Ascending aorta (tissue), 2 donors: ENCODE data around the gene TMEM213. TPM values are rescaled to one million over a fixed set of nuclear protein-coding genes. Genes with fewer than 3 reads are reported as not detected.

ENCODE experiments used
- DNase-seq, 2 donors: peaks; one replicate each; pipeline ENCODE4 v3.0.0-alpha.2; 2019; ENCODE audit warnings: low spot score in 2 of 2
- H3K27ac ChIP-seq, 2 donors: fragments of 200-600 bp; sonication (generic); one replicate each; pipeline ENCODE4 v1.5.1; 2016 to 2017; ENCODE audit warnings: mild to moderate bottlenecking in 1 of 2
- H3K27me3 ChIP-seq: fragments of 200-600 bp; sonication (generic); one replicate; pipeline ENCODE4 v1.5.1; 2017
- H3K36me3 ChIP-seq, 2 donors: fragments of 200-600 bp; sonication (generic); one replicate each; pipeline ENCODE4 v1.5.1; 2016
- H3K4me1 ChIP-seq, 2 donors: fragments of 200-600 bp; sonication (generic); one replicate each; pipeline ENCODE4 v1.5.1; 2016 to 2017; ENCODE audit warnings: mild to moderate bottlenecking in 1 of 2
- H3K4me3 ChIP-seq, 2 donors: fragments of 200-600 bp; sonication (generic); one replicate each; pipeline ENCODE4 v1.5.1; 2016 to 2017; ENCODE audit warnings: mild to moderate bottlenecking in 1 of 2
- H3K9me3 ChIP-seq, 2 donors: fragments of 200-600 bp; sonication (generic); one replicate each; pipeline ENCODE4 v1.5.1; 2016
- intact Hi-C: fragments of 100-400 bp; cut with DNase I; formaldehyde crosslinking; loops from one replicate; pipeline ENCODE4 v1.15.1; 2023
- total RNA-seq: library from RNA; depleted of rRNA; stranded (reverse); fragments of >200 nt; gene quantifications from one replicate; pipeline ENCODE4 v1.1.0, GENCODE V29; 2016
- TF ChIP-seq, protein P1 (sequence below), 3 experiments: fragments of 200-600 bp in 2 of 3; fragments of 450-650 bp in 1 of 3; sonication (generic) in 2 of 3; IDR thresholded peaks; one replicate each; pipeline ENCODE4 v1.5.1; 2016 to 2019; ENCODE audit warnings: antibody characterized with exemption in 3 of 3, mild to moderate bottlenecking in 1 of 3, moderate library complexity in 1 of 3

TMEM213 gene
- total RNA-seq, 1 donor from 2014 or later, result not detected

- intact Hi-C loops, result no loop called here
- TF ChIP-seq, protein P1, sequence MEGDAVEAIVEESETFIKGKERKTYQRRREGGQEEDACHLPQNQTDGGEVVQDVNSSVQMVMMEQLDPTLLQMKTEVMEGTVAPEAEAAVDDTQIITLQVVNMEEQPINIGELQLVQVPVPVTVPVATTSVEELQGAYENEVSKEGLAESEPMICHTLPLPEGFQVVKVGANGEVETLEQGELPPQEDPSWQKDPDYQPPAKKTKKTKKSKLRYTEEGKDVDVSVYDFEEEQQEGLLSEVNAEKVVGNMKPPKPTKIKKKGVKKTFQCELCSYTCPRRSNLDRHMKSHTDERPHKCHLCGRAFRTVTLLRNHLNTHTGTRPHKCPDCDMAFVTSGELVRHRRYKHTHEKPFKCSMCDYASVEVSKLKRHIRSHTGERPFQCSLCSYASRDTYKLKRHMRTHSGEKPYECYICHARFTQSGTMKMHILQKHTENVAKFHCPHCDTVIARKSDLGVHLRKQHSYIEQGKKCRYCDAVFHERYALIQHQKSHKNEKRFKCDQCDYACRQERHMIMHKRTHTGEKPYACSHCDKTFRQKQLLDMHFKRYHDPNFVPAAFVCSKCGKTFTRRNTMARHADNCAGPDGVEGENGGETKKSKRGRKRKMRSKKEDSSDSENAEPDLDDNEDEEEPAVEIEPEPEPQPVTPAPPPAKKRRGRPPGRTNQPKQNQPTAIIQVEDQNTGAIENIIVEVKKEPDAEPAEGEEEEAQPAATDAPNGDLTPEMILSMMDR (IDR thresholded peaks at IDR 0.05), result no peak
Measured at GRCh38 chr7:138822867-138823535, 25.2 kb downstream of the TMEM213 start.

GRCh38 chr7:138825049-138825721 is 27.4 kb downstream of the TMEM213 start:
- Histone ChIP-seq H3K36me3 (no peaks in the 10 kb centered on the region), H3K9me3 (no peaks in the 10 kb centered on the region), H3K27ac (no peak overlapping the region), H3K4me3 (no peak overlapping the region), H3K4me1 (no peaks in the 10 kb centered on the region), H3K27me3 (no peaks in the 10 kb centered on the region)
- intact Hi-C loops, result no loop called here
- TF ChIP-seq, protein P1 (IDR thresholded peaks at IDR 0.05), result no peak
- DNase-seq, result no peak

More at GRCh38 chr7:138822867-138823535, 25.2 kb downstream of the TMEM213 start:
- no peak for DNase-seq
- H3K4me3 ChIP-seq, result no peak overlapping the region
- no peaks in the 10 kb centered on the region for H3K27me3 ChIP-seq
- H3K36me3 ChIP-seq, result no peaks in the 10 kb centered on the region
- H3K9me3 ChIP-seq, result no peaks in the 10 kb centered on the region
- no peak overlapping the region for H3K27ac ChIP-seq
- no peaks in the 10 kb centered on the region for H3K4me1 ChIP-seq

DNA sequence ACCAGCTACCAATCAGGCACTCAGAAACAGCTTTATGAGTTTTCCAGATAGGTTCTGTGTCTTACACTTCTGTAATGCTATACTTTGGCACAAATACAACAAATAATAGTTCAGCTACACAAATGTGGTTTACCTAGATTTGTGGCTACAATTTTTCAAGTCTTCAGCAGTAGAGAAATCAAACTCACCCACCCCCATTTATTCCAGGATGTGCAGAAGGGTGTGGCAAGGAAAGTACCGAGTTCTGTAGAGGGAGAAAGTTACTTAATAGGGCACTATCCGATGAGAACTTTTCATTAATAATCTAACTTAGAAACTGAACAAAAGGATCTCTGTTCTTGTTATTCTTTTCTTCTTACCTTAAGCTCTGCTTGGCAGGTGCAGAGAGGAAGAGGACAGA is 30.5 kb downstream of the TMEM213 start:
- Histone ChIP-seq H3K36me3 (no peaks in the 10 kb centered on the region), H3K27ac (no peak overlapping the region), H3K27me3 (no peaks in the 10 kb centered on the region), H3K4me3 (no peak overlapping the region), H3K9me3 (no peaks in the 10 kb centered on the region), H3K4me1 (no peaks in the 10 kb centered on the region)
- intact Hi-C loops, result no loop called here
- TF ChIP-seq, protein P1 (IDR thresholded peaks at IDR 0.05), result no peak
- DNase-seq, result no peak

DNA sequence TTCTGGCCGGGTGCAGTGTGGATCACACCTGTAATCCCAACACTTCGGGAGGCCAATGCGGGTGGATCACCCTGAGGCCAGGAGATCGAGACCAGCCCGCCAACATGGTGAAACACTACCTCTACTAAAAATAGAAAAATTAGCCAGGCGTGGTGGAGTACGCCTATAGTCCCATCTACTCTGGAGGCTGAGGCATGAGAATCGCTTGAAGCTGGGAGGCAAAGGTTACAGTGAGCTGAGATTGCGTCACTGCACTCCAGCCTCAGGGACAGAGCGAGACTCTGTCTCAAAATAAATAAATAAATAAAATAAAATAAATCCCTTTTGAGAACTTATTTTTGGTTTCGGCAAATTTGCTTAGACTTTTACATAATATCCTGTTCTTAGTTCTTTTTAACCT is 31.5 kb downstream of the TMEM213 start:
- Histone ChIP-seq H3K36me3 (no peaks in the 10 kb centered on the region), H3K9me3 (no peaks in the 10 kb centered on the region), H3K4me3 (no peak overlapping the region), H3K27me3 (no peaks in the 10 kb centered on the region), H3K27ac (no peak overlapping the region), H3K4me1 (no peaks in the 10 kb centered on the region)
- DNase-seq, result no peak
- TF ChIP-seq, protein P1 (IDR thresholded peaks at IDR 0.05), result no peak
- intact Hi-C loops, result no loop called here

GRCh38 chr7:138832966-138833365 is 35.2 kb downstream of the TMEM213 start:
- intact Hi-C loops, result no loop called here
- Histone ChIP-seq H3K4me1 (no peaks in the 10 kb centered on the region), H3K27me3 (no peaks in the 10 kb centered on the region), H3K4me3 (no peak overlapping the region), H3K9me3 (no peaks in the 10 kb centered on the region), H3K36me3 (no peaks in the 10 kb centered on the region), H3K27ac (no peak overlapping the region)
- TF ChIP-seq, protein P1 (IDR thresholded peaks at IDR 0.05), result no peak
- DNase-seq, result no peak
